Endothelial cell of umbilical vein (primary cell): ENCODE data around the gene CFAP100. TPM values are rescaled to one million over a fixed set of nuclear protein-coding genes. Genes with fewer than 3 reads are reported as not detected.
A peak's percentile ranks its signal among the peaks of the same experiment; 100 is the strongest.

Experiments used
- BruUV-seq: library from RNA; stranded (reverse); fragments of 400-500 nt; replicated peaks from 2 replicates; lab custom pipeline; 2021; lab: Mats Ljungman, UMichigan
- CTCF ChIA-PET: fragments of 300-600, 350-600 bp; sonication (Branson Sonifier 250); formaldehyde crosslinking; loops from one replicate; lab custom pipeline; 2021; ENCODE audit warnings: antibody characterized with exemption, inconsistent platforms; lab: Charles Lee
- POLR2A ChIA-PET: fragments of 300-600, 350-600 bp; sonication (Branson Sonifier 250); formaldehyde crosslinking; loops from one replicate; lab custom pipeline; 2021; ENCODE audit warnings: antibody characterized with exemption, inconsistent platforms; lab: Charles Lee
- DNase-seq: peaks from one replicate; pipeline ENCODE4 v3.0.0-alpha.2; 2011; ENCODE audit warnings: low read depth, low spot score
- FAIRE-seq: peaks from 2 replicates; lab custom pipeline; 2011; peaks lifted over from hg19 to GRCh38; lab: Jason Lieb, UNC
- H2AFZ ChIP-seq: 2 replicates; pipeline ENCODE4 v1.6.0; 2012; ENCODE audit warnings: low read depth, low read length, control low read depth, inconsistent platforms
- H3K27ac ChIP-seq: 2 replicates; pipeline ENCODE4 v1.5.1; 2011; ENCODE audit warnings: low read depth, mild to moderate bottlenecking, control low read depth, low read length, moderate library complexity; ENCODE audit not compliant: insufficient read depth
- H3K27me3 ChIP-seq, 2 experiments: 2 replicates each; pipeline versions ENCODE4 v1.6.0 to v1.6.1; 2011; ENCODE audit warnings: low read length in 2 of 2, mixed read lengths in 1 of 2; ENCODE audit not compliant: control insufficient read depth in 2 of 2, insufficient read depth in 2 of 2
- H3K36me3 ChIP-seq, 2 experiments: 2 replicates in 1 of 2; 3 replicates in 1 of 2; pipeline ENCODE4 v1.5.1; 2011; ENCODE audit warnings: low read length in 2 of 2, mild to moderate bottlenecking in 1 of 2, moderate library complexity in 1 of 2; ENCODE audit not compliant: control insufficient read depth in 2 of 2, insufficient read depth in 2 of 2; ENCODE audit errors: extremely low read depth in 1 of 2
- H3K4me1 ChIP-seq: 3 replicates; pipeline ENCODE4 v1.5.1; 2011; ENCODE audit warnings: mild to moderate bottlenecking, low read length; ENCODE audit not compliant: control insufficient read depth, insufficient read depth; ENCODE audit errors: extremely low read depth
- H3K4me2 ChIP-seq: 2 replicates; pipeline ENCODE4 v1.6.1; 2011; ENCODE audit warnings: low read length, control low read depth, mixed read lengths; ENCODE audit not compliant: insufficient read depth
- H3K4me3 ChIP-seq, 3 experiments: fragments of 200-600 bp in 1 of 3; sonication (generic), shearing (Covaris generic) in 1 of 3; replicated peaks in 1 of 3; 2 replicates each; pipeline ENCODE4 v1.5.1; 2011 to 2016; ENCODE audit warnings: control low read depth in 3 of 3, low read length in 3 of 3, mild to moderate bottlenecking in 2 of 3, inconsistent platforms in 1 of 3, low read depth in 1 of 3, moderate library complexity in 1 of 3; ENCODE audit not compliant: insufficient read depth in 1 of 3
- H3K79me2 ChIP-seq: 2 replicates; pipeline ENCODE4 v1.6.0; 2012; ENCODE audit warnings: low read length, inconsistent platforms; ENCODE audit not compliant: control insufficient read depth, insufficient read depth
- H3K9ac ChIP-seq: replicated peaks from 2 replicates; pipeline ENCODE3; 2011; ENCODE audit warnings: low read length, control low read depth; ENCODE audit not compliant: insufficient read depth; ENCODE audit errors: extremely low read depth
- H3K9me1 ChIP-seq: replicated peaks from 3 replicates; pipeline ENCODE4 v1.6.0; 2011; ENCODE audit warnings: mild to moderate bottlenecking, low read length; ENCODE audit not compliant: control insufficient read depth, insufficient read depth; ENCODE audit errors: extremely low read depth
- H3K9me3 ChIP-seq: replicated peaks from 2 replicates; pipeline ENCODE4 v1.5.1; 2012; ENCODE audit warnings: low read length, inconsistent platforms; ENCODE audit not compliant: control insufficient read depth, insufficient read depth
- H4K20me1 ChIP-seq: replicated peaks from 2 replicates; pipeline ENCODE3; 2011; ENCODE audit warnings: mild to moderate bottlenecking, low read length; ENCODE audit not compliant: control insufficient read depth, insufficient read depth; ENCODE audit errors: extremely low read depth
- EZH2 ChIP-seq: IDR thresholded peaks from 2 replicates; pipeline ENCODE4 v1.6.1; 2012; ENCODE audit warnings: borderline replicate concordance, low read depth, mild to moderate bottlenecking, moderate library complexity, low read length, inconsistent platforms; ENCODE audit not compliant: severe bottlenecking
- FOS ChIP-seq: IDR thresholded peaks from 2 replicates; pipeline ENCODE4 v1.6.1; 2011; ENCODE audit warnings: mild to moderate bottlenecking, low read length, moderate library complexity, borderline replicate concordance; ENCODE audit not compliant: insufficient read depth
- GATA2 ChIP-seq: IDR thresholded peaks from 2 replicates; pipeline ENCODE4 v1.7.0; 2011; ENCODE audit warnings: low read depth, mild to moderate bottlenecking, moderate library complexity, mixed read lengths, low read length; ENCODE audit not compliant: insufficient read length, insufficient read depth
- JUN ChIP-seq: IDR thresholded peaks from 2 replicates; pipeline ENCODE4 v1.6.1; 2011; ENCODE audit warnings: borderline replicate concordance, low read depth; ENCODE audit not compliant: insufficient read length, insufficient read depth
- MYC ChIP-seq: IDR thresholded peaks from one replicate; pipeline ENCODE4 v1.6.1; 2011; ENCODE audit warnings: mild to moderate bottlenecking, low read depth, low read length
- POLR2A ChIP-seq: IDR thresholded peaks from 2 replicates; pipeline ENCODE4 v1.6.1; 2012; ENCODE audit warnings: low read depth, mild to moderate bottlenecking, control low read depth, low read length
- POLR2AphosphoS5 ChIP-seq: IDR thresholded peaks from 2 replicates; pipeline ENCODE4 v1.6.1; 2012; ENCODE audit warnings: low read depth, mild to moderate bottlenecking, control low read depth, low read length, moderate library complexity; ENCODE audit not compliant: insufficient read depth
- dilution Hi-C: fragments of 300-500 bp; cut with MboI; formaldehyde crosslinking; loops from one replicate; pipeline ENCODE4 v1.15.0; 2019; ENCODE audit warnings: low sequenced_read_pairs; ENCODE audit not compliant: extremely low pct_ligation_motif_present
- intact Hi-C: fragments of 100-400 bp; cut with micrococcal nuclease; formaldehyde crosslinking; loops from one replicate; pipeline ENCODE4 v1.10.0; 2022
- polyA plus RNA-seq, 4 experiments: library from polyadenylated mRNA; depleted of rRNA in 3 of 4; stranded (reverse) in 3 of 4; unstranded in 1 of 4; fragments of >200 nt; gene quantifications; 2 replicates each; pipeline versions ENCODE4 v1.2.1 to v1.2.3, GENCODE V29; 2011 to 2012; ENCODE audit warnings: missing spikeins in 1 of 4
- total RNA-seq: library from RNA; stranded (reverse); gene quantifications from 2 replicates; pipeline ENCODE4 v1.2.3, GENCODE V29; 2021
- TF ChIP-seq, protein P1 (sequence below): IDR thresholded peaks from 2 replicates; pipeline ENCODE4 v1.6.1; 2011; ENCODE audit not compliant: insufficient read depth, insufficient read length
- TF ChIP-seq, protein P2 (sequence below), 2 donors: IDR thresholded peaks; 1 replicate in 1 of 2; 2 replicates in 1 of 2; pipeline ENCODE4 v1.5.1; 2011; ENCODE audit warnings: low read length in 2 of 2, mild to moderate bottlenecking in 2 of 2, moderate library complexity in 2 of 2, control low read depth in 1 of 2, inconsistent platforms in 1 of 2, low read depth in 1 of 2; ENCODE audit not compliant: insufficient read depth in 1 of 2; ENCODE audit errors: extremely low read depth in 1 of 2

Gene CFAP100
- total and polyA plus RNA-seq, 2 donors (not counting 3 experiments of a cell fraction or from before 2014, with no cell fraction given), result not detected

DNA sequence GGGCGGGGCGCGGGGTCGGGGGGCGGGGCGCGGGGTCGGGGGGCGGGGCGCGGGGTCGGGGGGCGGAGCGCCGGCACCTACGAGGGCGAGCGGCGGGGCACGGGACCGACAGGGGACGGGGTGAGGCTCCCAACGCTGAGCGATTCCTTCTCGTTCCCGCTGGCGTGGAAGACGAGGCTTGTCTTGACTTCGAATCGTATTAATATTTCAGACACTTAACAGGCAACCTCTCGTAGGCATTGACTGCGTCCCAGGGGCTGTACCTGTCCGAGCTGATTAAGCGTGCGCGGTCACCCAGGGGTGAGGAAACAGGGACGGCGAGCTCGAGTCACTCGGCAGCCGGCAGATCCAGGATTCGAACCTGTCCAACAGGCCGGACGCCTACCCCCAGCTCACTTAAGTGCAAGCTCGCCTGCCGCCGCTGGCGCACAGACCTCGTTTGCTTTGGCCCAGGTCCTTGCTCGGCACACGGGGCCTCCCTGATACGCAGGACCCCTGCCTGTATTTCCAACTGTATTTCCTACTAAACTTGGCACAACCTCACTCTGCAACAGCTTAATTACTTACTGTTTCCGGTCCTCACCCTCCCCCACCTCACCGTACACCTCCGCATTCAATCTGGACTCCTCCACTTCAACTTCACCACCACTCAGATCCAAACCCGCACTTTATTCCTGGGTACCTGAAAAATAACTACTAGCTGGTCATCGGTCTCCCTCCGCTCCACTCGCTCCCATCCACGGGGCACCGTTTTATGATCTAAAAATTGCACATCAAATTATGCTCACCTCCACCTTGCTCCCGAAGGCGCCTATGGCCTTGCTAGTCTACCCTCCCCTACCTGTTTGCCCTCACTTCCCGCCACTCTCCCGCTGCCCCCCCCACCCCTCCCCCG lies 81.7 kb downstream of the CFAP100 start:
- Histone ChIP-seq H3K4me2 (peak overlapping the region; percentile 87), H2AFZ (peak overlapping the region; percentile 100), H3K9me3 (no peaks in the 10 kb centered on the region), H4K20me1 (no peaks in the 10 kb centered on the region), H3K27me3 (no peaks in the 10 kb centered on the region), H3K4me1 (peaks cover 33% of the 10 kb centered on the region), H3K4me3 (peak overlapping the region; percentile 58 to 65 (median 64)), H3K36me3 (no peaks in the 10 kb centered on the region), H3K9me1 (no peaks in the 10 kb centered on the region), H3K27ac (peak overlapping the region; percentile 53), H3K79me2 (peaks cover 31% of the 10 kb centered on the region), H3K9ac (peak overlapping the region; percentile 62)
- TF ChIP-seq, protein P1, sequence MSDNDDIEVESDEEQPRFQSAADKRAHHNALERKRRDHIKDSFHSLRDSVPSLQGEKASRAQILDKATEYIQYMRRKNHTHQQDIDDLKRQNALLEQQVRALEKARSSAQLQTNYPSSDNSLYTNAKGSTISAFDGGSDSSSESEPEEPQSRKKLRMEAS, result no peak
- DNase-seq (peak; percentile 62), FAIRE-seq (peak; percentile 12)
- BruUV-seq, result no TSS peak
- dilution Hi-C loops (no loop called here), intact Hi-C loops (loop anchor here (1.0 to 10.0 kb wide), 4 partner anchors 11 to 562 kb away; partner anchors contain the start of gene CHCHD6)
- ChIA-PET CTCF (interaction anchor here (0.7 to 1.8 kb wide), 6 partner anchors 11 to 343 kb away, joined by 3 to 8 read pairs (median 6); no protein-coding TSS in a partner anchor), POLR2A (no interaction called here)

DNA sequence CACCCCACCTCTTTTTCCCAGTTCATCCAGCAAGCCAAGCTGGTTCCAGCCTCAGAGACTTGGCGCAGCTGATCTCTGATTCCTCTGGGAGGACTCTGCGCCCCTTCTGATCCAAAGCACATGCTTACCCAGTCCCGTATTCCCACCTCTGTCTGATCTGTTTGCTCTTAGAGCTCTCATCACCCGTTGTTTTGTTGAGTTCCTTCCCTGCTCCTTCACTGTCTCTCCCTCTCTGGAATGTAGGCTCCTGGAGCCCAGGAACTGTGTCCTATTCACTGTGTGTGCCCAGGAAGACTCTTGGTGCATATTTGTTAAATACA lies 82.3 kb downstream of the CFAP100 start:
- no peak overlapping the region for H3K4me3 ChIP-seq
- DNase-seq, result no peak
- H3K4me2 ChIP-seq, result no peak overlapping the region
- H3K27me3 ChIP-seq, result no peaks in the 10 kb centered on the region
- H3K36me3 ChIP-seq, result no peaks in the 10 kb centered on the region
- BruUV-seq, result no TSS peak
- no peaks in the 10 kb centered on the region for H3K9me1 ChIP-seq
- intact Hi-C loops, result loop anchor here (5.0 to 10.0 kb wide), 3 partner anchors 225 to 562 kb away; partner anchors contain the start of gene CHCHD6
- ChIA-PET POLR2A (no interaction called here), CTCF (interaction anchor here (1.6 to 1.8 kb wide), 2 partner anchors 10 to 343 kb away, joined by 6 to 8 read pairs; no protein-coding TSS in a partner anchor)
- no peak for FAIRE-seq
- TF ChIP-seq FOS, result no peak
- no peak for TF ChIP-seq POLR2AphosphoS5
- TF ChIP-seq GATA2, result no peak
- TF ChIP-seq POLR2A, result no peak
- TF ChIP-seq JUN, result no peak
- TF ChIP-seq MYC, result no peak
- TF ChIP-seq, protein P2, sequence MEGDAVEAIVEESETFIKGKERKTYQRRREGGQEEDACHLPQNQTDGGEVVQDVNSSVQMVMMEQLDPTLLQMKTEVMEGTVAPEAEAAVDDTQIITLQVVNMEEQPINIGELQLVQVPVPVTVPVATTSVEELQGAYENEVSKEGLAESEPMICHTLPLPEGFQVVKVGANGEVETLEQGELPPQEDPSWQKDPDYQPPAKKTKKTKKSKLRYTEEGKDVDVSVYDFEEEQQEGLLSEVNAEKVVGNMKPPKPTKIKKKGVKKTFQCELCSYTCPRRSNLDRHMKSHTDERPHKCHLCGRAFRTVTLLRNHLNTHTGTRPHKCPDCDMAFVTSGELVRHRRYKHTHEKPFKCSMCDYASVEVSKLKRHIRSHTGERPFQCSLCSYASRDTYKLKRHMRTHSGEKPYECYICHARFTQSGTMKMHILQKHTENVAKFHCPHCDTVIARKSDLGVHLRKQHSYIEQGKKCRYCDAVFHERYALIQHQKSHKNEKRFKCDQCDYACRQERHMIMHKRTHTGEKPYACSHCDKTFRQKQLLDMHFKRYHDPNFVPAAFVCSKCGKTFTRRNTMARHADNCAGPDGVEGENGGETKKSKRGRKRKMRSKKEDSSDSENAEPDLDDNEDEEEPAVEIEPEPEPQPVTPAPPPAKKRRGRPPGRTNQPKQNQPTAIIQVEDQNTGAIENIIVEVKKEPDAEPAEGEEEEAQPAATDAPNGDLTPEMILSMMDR (IDR thresholded peaks at IDR 0.05; ENCODE audit: extremely low read depth in 1 of 2, insufficient read depth in 1 of 2, low read depth in 1 of 2, low read length in 2 of 2), result no peak
- TF ChIP-seq, protein P1, result no peak
- no peak for TF ChIP-seq EZH2
- no peak overlapping the region for H3K9ac ChIP-seq
- H3K79me2 ChIP-seq, result peaks cover 27% of the 10 kb centered on the region
- no peaks in the 10 kb centered on the region for H3K9me3 ChIP-seq
- no peak overlapping the region for H2AFZ ChIP-seq
- H4K20me1 ChIP-seq, result no peaks in the 10 kb centered on the region
- H3K4me1 ChIP-seq, result peaks cover 30% of the 10 kb centered on the region
- H3K27ac ChIP-seq, result no peak overlapping the region
- dilution Hi-C loops, result no loop called here
